Activated T-helper 1 cell treated with anti-CD3 and anti-CD28 coated beads, Interleukin-2, amount 50 U/mL, for 16 hours (primary cell): Measurements from ENCODE around the gene B4GALT5.

Experiments
- DNase-seq, 2 donors: peaks; one replicate each; pipeline ENCODE4 v3.0.0-alpha.2; 2020; ENCODE audit warnings: low read depth in 1 of 2, low spot score in 1 of 2

Gene B4GALT5

DNA sequence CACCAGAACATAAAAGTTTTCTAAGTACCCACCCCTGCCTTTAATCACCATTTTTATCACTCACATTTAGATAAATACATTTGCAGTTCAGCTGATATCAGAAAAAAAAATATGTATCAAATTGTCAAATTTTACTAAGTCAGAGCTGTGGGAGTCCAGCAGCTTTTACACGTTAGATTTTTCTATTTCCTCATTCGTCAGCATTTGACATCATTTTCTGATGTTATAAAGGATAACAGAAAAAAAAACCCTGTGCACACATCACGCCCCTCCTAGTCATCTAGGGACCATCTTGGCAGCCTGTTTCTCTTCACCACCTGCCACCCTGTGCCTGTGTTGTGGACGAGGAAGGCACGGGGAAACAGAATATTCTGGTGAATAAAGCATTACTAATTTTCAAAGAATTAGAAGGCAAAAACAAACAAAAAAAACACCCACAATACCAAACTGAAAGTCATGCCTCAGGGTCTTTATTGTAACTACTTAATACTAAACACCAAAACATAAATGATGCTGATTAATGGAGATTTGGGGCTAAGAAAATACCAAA is 12.4 kb downstream of the B4GALT5 start:
- no peak for DNase-seq

DNA sequence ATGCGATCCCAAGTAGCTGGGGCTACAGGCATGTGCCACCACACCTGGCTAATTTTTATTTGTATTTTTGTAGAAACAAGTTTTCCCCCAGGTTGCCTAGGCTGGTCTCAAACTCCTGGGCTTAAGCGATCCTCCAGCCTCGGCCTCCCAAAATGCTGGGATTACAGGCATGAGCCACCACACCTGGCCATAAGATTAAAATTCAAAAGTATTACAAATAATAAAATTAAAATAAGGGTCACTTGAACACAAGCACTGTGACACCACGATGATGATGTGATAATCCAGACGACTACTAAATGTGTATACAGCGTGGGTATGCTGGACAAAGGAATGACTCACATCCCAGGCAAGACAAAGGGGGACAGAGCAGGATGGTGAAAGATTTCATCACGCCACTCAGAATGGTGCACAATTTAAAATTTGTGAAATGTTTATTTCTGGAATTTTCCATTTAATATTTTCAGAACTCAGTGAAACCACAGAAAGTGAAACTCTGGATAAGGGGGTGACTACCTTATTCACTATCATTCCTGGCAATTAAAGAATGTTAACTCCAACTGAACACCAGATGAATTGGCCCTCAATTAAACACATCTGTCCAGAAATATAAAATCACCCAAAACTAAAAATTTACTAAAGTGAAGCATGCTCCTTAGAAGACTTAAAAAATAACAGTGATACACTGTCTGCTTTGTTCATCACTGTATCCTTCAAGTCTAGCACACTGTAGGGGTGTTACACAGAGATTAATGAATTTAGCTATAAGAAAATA is 13.1 kb downstream of the B4GALT5 start:
- no peak for DNase-seq

DNA sequence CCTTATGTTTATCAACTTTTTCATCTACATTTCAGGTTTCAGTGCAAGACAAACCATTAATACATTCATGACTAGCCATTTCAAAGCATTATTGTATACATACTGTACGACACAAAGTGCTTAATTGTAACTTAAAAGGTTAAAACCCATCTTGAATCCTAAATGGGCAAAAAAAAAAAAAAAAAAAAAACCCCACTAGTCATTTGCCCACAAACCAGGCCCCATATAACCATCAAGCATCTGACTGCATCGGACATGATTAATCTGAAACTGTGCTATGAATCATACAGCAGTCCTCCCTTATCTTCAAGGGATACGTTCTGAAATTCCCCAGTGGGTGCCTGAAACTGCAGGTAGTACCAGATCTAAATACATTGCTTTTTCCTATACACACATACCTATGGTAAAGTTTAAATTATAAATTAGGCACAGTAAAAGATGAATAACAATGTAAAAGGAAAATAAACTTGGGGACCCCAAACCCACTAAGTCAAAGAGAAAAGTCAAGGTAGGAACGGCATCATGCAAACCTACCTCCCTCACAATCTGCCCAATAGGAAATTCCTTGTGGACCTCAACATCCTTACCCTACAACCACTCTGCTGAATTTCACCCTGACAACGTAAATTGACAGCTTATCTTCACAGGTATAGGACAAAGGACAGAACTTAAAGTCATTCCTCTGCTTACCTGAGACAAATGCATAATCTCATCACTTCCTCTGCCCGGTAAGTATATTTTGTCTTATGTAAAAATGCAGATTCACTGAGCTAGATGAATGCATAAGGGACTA is 14.3 kb downstream of the B4GALT5 start:
- no peak for DNase-seq

DNA sequence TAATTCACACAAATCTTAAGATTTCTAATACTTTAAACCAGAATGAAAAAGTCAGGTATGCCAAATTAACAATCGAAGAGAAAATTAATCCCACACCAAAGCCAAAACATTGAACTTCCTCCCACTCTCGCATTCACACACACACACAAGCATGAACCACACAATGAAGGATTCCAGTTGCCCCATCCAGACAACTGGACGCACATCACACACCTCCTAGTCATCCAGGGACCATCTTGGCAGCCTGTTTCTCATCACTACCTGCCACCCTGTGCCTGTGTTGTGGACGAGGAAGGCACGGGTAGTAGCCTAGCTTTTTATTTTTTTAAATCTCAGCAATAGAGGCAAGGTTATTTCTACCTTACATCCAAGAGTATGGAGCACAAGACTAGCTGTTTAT is 15.2 kb downstream of the B4GALT5 start:
- DNase-seq = no peak

DNA sequence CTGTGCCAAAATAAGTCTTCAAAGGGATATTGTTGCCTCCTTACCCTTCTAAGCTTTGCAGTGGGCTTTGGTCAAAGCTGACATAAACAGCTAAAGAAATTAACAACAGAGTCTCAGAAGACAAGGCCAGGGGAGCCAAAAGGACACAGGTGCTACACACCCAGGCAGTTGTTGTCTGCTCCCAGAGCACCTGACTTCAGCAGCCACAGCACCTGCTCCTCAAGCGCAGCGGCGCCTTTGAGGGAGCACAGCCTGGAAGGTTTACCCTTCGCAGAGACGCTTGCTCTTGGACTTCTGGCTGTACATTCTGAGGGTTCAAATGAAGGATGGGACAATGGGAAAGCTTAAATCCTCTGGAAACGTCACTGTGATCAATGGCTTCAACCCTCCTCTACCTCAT is 16.6 kb downstream of the B4GALT5 start:
- no peak for DNase-seq

DNA sequence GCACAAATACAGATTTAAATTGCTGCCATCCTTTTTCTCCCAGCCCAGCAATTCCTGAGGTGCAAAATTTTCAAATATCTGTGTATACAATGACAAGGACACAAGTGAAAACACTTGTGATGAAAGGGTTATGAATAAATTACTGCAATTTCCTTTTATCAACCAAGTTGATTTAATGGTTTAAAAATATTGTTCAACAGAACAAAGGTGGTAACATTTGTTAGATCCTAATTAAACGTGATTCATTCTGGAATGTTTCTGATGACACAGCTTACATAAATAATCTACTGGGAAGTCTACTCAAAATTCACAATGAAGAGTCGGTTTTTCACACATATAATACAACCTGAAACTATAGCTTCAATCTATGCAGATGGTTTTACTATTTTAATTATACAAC is 17.1 kb downstream of the B4GALT5 start:
- DNase-seq = no peak

DNA sequence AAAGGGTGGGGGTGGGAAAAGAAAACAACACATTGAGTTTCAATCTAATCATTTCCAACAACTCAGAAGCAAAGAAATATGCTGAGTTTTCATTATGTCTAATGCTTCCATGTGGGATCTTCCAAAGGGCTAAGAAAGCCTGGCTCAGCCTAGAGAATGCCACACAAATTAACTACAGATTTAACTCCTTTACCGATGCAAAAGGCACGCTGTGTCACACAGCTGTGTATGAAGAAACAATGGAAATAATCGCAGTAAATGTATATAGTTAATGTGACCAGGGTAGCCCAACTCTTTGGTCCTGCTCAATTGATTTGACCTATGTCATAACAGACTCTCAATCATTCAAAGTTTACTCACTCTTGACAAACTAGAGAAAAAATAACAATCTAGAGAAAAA is 17.8 kb downstream of the B4GALT5 start:
- no peak for DNase-seq

DNA sequence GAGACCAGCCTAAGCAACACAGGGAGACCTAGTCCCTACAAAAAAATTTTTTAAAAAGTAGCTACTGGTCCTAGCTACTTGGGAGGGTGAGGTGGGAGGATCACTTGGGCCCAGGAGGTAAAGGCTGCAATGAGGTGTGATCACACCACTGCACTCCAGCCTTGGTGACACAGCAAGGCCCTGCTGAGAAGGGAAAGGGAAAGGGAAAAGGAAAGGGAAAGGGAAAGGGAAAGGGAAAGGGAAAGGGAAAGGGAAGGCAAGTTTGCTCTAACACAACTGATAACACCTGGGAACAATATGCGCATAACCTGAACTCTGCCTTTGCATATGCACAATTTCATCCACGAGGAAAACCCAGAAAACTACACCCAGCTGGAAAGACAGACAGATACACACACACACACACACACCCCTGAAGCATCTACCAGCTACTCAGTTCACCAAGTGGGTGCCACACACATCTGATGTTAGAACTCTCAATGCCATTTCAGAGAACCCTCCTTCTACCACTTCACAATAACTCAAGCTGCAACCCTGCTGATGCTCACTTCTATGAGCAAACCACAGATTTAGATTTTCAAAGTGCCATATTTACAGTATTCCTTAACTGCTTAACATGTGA is 19.1 kb downstream of the B4GALT5 start:
- DNase-seq = no peak

DNA sequence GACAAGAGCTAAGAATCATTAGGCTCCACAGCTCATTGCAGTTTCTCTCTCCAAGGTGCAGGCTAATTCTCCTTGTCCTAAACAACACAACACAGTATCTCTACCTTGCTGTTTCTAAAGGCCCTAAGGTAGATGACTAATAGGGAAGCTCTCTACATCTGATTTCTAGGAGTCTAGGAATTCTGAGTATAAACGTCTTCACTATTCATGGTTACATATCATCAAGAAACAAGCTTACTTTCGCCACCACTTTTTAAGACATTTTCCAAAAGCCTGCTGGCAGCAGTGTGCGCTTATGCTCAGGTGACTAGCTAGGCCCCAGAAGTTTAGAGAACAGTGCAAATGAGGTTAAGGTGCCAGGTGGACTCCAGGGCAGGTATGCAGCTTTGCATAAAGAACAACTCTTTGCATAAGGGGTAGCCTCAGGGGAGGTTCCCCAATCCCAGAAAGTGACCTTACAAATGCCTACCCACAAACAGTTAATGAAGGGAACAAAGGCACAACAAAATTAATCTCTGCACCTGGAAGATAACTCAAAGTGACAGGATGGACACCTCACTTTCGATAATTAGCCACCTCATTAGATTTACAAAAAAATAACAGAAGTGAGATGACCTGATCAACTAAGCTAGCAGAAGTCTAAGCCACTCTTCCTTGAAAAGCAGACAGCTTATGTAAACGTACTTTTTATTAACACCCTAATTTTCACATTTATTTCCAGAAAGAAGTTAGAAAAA is 20.1 kb downstream of the B4GALT5 start:
- no peak for DNase-seq

DNA sequence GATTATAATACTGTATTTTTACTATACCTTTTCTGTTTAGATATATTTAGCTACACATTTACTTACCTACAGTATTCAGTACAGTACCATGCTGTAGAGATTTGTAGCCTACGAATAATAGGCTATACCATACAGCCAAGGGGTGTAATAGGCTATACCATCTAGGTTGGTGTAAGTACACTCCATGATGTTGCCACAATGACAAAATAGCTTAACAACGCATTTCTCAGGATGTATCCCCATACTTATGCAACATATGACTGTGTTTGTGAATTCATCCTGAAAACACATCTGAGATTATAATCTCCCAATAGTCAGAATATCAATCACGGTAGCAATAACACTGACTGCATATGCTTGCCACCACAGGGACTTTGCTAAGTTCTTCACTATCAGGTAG is 20.7 kb downstream of the B4GALT5 start:
- DNase-seq = no peak

DNA sequence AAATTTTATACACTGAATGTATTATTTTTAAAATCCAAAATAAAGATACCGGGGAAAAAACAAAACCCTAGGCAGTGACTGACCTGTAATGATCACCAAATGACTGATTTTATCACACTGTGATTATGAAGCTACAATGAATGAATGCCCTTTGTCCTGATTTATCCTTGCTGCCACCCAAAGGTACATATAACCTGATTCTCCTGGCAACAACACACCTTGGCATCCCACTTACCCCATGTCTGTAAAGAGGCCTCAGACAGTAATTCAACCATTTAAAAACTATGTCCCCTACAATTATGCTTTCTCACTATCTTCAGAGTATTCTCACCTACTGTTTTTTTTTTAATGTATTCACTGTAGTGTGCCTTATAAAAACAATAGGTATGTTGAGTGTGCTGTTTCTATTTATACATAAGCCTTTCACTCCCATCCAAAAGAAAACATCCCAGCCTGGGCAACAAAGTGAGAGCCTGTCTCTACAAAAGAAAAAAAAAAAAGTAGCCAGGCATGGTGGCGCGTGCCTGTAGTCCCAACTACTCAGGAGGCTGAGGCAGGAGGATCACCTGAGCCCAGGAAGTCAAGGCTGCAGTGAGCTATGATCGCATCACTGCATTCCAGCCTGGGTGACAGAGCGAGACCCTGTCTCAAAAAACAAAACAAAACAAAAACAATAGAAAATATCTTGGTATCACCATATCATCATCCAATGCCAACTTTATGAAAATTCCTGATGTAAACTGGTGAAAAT is 21.7 kb downstream of the B4GALT5 start:
- DNase-seq = no peak

DNA sequence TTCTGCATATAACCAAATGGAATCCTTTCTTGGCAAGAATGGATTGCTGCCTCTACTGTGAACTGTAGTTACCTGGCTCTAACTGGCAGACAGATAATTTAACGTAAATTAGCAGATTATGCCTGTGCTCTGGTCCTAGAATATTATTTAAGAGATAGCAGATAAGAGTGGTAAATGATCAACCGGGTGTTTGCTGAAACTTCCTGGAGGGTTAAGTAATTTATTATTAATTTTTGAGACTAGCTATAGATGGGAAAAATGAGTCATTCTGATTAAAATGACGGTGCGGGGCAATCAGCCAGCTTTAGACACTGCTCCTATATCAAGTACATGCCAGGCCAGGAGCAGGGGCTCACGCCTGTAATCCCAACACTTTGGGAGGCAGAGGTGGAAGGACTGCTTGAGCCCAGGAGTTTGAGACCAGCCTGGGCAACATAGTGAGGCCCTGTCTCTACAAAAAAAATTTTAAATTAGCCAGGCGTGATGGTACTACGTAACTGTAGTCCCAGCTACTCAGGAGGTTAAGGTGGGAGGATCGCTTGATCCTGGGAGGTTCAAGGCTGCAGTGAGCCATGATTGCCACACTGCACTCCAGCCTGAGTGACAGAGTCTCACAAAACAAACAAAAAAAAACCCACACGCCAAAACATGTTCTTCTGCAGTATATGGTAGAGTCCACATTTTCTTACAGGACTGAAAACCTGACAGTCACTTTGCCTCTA is 22.6 kb downstream of the B4GALT5 start:
- DNase-seq = no peak

DNA sequence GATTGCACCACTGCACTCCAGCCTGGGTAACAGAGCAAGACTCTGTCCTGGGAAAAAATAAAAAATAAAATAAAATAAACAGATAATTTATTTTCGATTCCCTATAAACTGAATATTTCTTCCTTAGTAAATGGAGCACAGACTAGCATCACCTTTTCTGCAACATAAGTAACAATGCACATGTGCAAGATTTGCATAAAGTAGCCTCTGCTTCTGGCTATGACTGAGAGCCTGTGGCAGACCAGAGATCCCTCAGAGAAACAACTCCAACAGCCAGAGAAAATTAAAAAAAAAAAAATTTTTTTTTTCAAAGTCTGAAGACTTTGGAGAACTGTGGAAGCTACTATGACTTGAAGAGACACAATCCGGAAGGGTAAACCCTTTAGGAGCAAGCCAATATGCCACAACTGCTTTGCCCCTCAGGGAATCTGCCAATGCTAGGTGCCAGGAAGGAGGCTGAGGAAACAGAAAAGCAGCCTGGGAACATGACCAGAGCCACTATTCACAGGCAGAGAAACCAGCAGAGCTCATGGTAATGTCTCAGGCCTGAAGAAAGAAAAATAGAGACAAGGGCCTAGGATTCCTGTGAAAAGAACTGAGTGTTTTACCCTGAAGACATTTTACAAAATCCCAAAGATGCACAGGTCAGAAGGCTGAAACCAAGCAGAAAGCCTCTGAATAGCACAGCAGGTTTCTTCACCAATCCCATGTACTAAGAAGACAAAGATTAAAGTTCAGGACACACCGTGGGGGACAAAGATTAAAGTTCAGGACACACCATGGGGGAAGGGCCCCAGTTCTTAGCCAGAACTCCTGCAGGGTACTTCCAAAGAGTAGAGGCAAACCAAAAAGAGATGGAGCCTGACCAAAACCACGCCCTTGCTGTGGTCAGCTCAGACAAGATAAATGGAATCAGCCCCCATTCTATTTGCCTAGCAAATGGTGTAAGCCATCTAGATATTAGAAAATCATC is 25.8 kb downstream of the B4GALT5 start:
- DNase-seq = no peak

DNA sequence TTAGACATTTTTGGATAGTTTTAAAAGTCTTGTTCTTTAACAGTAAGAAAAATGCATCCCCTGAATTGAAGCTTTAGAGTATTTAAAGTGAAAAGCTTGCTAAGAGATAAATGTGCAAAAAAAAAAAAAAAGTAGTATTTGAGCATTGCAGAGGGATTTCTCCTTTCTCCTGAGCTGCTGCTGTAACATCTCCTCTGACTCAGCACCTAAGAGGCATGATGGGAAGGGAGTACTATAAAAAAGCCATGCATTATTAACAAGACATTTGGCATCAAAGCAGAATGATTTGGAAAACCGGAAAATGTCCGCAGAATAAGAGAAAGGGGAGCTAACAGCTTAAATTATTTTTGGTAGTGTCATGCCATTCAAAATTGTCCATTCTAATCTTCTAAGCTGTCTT is 27.9 kb downstream of the B4GALT5 start:
- no peak for DNase-seq

DNA sequence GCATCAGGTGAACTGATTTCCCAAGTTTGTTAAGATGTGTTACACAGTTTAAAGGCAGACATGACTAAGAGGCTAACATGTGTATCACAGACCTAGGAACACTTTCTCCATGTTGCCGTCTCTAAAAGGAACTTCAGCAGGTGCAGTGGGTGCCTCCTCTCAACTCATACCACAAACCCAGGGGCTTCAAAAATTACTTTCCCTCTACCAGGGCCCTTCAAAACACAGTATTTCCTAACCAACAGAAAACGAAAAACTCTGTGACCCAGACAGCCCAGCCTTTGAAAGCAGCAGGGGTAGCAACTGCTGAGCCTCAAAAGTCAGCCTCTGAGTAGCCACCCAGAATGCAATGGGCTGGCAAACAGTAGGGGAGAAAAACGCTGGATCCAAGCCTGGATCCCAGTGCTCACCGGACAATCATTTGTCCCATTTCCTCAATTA is 28.5 kb downstream of the B4GALT5 start:
- no peak for DNase-seq

DNA sequence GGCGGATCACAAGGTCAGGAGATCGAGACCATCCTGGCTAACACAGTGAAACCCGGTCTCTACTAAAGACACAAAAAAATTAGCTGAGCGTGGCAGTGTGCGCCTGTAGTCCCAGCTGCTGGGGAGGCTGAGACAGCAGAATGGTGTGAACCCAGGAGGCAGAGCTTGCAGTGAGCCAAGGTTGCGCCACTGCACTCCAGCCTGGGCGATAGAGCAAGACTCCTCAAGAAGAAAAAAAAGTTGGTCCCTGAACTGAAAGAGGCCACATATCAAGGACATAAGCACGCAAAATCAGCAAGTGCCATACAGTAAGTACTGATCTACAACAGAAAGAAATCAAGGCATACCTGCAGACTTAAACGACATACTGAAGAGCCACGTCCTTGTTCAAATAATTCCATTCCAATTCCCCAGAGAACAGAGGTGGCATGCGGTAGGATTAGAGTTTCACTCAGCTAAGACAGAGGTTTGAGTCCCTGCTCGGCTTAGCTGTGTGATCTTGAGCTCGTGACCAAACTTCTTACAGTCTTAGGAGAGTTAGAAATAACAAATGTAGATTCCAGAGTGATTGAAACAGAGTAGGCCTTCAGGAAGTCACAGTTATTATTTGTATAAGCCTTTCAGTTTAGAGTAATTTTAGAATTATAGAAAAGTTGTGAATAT is 29.2 kb downstream of the B4GALT5 start:
- DNase-seq = no peak

DNA sequence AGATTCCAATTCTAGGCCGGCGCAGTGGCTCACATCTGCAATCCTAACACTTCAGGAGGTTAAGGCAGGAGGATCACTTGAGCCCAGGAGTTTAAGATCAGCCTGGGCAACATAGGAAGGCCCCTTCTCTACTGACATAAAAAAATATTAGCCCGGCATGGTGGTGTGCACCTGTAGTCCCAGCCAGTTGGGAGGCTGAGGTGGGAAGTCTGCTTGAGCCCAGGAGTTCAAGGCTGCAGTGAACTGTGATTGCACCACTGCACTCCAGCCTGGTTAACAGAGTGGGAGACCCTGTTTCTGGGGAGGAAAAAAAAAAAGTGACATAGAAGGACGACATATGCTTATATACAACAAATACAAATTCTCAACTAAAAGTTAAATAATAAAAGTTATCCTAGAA is 30.9 kb downstream of the B4GALT5 start:
- no peak for DNase-seq

DNA sequence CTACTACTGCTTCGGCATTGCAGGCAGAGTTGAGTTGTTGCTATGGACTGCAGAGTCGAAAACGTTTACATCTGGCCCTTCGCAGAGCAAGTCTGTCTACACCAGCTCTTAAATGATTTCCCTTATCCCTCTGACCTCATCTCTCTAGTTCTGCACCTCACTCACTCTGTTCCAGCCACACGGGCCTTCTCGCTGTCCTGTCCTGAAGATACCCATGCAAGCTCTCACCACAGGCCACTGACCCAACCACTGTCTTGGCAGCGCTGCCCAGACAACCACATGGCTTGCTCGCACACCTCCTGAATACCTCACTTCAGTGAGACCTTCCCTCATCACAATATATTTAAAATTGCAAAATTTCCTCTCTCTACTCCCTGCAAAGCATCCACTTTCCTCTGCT is 31.4 kb downstream of the B4GALT5 start:
- DNase-seq = no peak
